Peyer's patch (tissue), 4 donors: Measurements from ENCODE around the gene RNF214.

ENCODE experiments used
- CTCF ChIP-seq, 6 experiments: fragments of 450-650 bp in 4 of 6; fragments of 200-600 bp in 2 of 6; sonication (generic) in 1 of 6; IDR thresholded peaks; one replicate each; pipeline ENCODE4 v1.5.1; 2017 to 2019; ENCODE audit warnings: antibody characterized with exemption in 6 of 6, mild to moderate bottlenecking in 3 of 6, moderate library complexity in 1 of 6
- POLR2A ChIP-seq, 2 donors: fragments of 450-650 bp; IDR thresholded peaks; one replicate each; pipeline ENCODE4 v1.5.1; 2017; ENCODE audit warnings: antibody characterized with exemption in 2 of 2, mild to moderate bottlenecking in 2 of 2, moderate library complexity in 2 of 2

- TF ChIP-seq CTCF (IDR thresholded peaks at IDR 0.05) (no peak), POLR2A (IDR thresholded peaks at IDR 0.05) (no peak)
Measured at GRCh38 chr11:117281869-117282268, 49.4 kb downstream of the RNF214 start.
